Measurements from ENCODE around the gene MAP7D1.

DNA sequence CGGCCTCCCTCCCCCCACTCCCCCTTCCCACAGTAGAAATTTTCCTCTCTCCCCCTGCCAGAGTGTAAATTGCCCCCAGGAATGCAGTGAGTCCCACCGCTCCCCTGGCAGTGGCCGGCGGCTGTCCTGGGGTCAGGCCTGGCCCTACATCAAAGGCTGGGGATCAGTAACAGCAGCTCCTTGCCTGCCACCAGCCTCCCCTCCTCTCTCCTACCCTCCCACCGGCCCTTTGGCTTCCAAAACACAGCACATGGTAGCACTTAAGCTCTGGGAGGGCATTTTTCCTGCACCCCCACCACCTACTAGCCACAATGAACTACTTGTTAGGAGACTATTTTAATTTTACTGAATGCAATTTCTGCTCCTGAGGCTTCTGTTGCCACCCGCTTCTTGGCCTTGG, 21.9 kb upstream of the MAP7D1 start:
- no peak for TF ChIP-seq EZH2 (IDR thresholded peaks at IDR 0.05; ENCODE audit: low read depth)
- TF ChIP-seq, protein P1, sequence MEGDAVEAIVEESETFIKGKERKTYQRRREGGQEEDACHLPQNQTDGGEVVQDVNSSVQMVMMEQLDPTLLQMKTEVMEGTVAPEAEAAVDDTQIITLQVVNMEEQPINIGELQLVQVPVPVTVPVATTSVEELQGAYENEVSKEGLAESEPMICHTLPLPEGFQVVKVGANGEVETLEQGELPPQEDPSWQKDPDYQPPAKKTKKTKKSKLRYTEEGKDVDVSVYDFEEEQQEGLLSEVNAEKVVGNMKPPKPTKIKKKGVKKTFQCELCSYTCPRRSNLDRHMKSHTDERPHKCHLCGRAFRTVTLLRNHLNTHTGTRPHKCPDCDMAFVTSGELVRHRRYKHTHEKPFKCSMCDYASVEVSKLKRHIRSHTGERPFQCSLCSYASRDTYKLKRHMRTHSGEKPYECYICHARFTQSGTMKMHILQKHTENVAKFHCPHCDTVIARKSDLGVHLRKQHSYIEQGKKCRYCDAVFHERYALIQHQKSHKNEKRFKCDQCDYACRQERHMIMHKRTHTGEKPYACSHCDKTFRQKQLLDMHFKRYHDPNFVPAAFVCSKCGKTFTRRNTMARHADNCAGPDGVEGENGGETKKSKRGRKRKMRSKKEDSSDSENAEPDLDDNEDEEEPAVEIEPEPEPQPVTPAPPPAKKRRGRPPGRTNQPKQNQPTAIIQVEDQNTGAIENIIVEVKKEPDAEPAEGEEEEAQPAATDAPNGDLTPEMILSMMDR (conservative IDR thresholded peaks at IDR 0.05) = no peak

All from PC-9 (cell line).